GM19463 (cell line): ENCODE measurements around the gene PGP.

Source experiments
- ATAC-seq: cut with Tn5 transposase; IDR thresholded peaks from one replicate; pipeline ENCODE4 v1.9.1; 2021; ENCODE audit warnings: mild to moderate bottlenecking, moderate library complexity; ENCODE audit not compliant: unreplicated experiment

The PGP gene

GRCh38 chr16:2237493-2238149 is 23.0 kb upstream of the PGP start:
- ATAC-seq = no peak

- ATAC-seq = no peak
These were observed 22.5 kb upstream of the PGP start for GRCh38 chr16:2237102-2237482.

DNA sequence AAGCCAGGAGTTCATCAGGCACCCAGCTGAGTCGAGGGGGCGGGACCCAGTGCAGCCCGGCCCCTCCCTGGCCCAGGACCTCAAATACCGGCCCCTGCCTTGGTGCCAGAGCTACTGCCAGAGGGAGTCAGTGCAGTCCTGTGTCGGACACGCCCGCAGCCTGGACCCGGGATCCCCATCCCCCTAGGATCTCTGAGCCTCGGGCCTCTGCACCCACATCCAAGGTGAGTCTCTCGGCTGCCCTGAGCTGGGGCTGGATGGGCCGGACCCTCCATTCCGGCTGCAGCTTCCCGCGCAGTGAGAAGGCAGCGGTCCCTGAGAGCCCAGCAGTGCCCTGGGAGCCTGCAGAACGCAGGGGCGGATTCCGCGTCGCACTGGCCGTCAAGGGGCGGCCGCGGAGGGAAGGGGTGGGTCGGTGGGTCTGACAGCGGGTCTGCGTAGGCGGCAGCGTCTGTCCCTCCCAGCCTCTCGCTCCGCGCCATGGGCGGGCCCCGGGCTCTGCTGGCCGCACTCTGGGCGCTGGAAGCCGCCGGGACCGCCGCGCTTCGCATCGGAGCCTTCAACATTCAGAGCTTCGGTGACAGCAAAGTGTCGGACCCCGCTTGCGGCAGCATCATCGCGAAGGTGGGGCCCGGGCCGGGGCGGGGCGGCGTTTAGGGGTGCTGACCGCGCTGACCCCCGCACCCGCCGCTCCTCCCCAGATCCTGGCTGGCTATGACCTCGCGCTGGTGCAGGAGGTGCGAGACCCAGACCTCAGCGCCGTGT is 21.9 kb upstream of the PGP start, which contains the start of gene DNASE1L2:
Gene DNASE1L2 (plus strand): TSS at position 108 of the 765 bp plus-strand sequence. CDS start 373 bp downstream, at position 481.
- ATAC-seq = no peak

GRCh38 chr16:2235695-2236336 is 21.2 kb upstream of the PGP start:
- ATAC-seq = no peak

DNA sequence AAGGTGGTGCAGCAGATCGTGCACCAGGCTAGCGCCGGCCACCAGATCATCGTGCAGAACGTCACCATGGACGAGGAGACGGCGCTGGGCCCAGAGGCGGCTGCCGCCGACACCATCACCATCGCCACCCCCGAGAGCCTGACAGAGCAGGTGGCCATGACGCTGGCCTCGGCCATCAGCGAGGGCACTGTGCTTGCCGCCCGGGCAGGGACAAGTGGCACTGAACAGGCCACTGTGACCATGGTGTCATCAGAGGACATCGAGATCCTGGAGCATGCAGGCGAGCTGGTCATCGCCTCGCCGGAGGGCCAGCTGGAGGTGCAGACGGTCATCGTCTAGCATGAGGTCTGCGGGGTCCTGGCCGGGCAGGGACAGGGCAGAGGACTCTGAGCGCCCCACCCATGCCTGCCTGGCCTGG is 20.6 kb upstream of the PGP start:
- ATAC-seq = no peak

GRCh38 chr16:2234813-2235170 is 20.2 kb upstream of the PGP start:
- no peak for ATAC-seq

- no peak for ATAC-seq
These were observed 19.5 kb upstream of the PGP start for GRCh38 chr16:2233872-2234812.

GRCh38 chr16:2233046-2233775 is 18.6 kb upstream of the PGP start:
- ATAC-seq = no peak

DNA sequence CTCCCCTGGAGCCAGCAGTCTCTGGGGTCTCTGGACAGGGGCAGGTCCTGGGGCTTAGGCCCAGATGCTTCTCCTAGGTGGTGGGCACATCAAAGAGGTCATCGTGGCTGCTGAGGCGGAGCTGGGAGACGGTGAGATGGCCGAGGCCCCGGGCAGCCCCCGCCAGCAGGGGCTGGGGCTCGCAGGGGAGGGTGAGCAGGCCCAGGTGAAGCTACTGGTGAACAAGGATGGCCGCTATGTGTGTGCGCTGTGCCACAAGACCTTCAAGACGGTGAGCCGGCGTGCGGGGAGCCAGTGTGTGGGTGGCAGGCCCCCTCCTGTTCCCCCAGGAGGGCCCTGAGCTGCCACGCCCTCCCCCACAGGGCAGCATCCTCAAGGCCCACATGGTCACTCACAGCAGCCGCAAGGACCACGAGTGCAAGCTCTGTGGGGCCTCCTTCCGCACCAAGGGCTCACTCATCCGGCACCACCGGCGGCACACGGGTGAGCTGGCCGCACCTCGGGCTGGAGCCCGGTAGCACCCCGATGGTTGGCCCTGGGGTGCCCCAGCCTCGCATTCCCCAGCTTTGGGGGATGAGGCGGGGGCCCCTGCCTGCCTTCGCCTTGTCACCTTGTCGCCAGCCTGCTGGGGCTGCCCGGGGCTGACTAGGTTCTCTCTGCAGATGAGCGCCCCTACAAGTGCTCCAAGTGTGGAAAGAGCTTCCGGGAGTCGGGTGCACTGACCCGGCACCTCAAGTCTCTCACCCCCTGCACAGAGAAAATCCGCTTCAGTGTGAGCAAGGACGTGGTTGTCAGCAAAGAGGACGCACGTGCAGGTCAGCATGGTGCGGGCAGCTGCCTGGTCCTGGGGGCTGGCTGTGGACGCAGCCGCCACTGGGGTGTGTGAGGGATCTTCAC is 17.7 kb upstream of the PGP start:
- ATAC-seq = no peak

- no peak for ATAC-seq
These were observed 16.6 kb upstream of the PGP start for GRCh38 chr16:2231016-2231931.

DNA sequence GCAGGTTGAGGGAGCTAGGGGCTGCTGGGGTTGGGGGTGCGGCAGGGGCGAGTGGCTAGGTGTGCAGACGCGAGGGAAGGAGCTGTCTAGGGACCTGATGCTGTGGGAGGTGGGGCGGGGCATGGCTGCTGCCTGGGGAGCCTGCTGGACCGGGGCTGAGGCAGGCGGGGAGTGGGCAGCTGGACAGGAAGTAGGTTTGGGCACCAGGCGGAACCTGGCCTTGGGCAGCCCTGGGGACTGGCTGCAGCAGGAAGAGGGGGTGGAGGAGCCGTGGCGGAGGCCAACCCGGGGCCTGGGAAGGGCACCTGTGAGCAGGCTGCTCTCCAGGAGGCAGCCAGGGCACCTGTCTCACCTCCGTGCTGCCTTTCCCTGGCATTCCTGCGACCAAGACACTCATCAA is 15.7 kb upstream of the PGP start:
- no peak for ATAC-seq

DNA sequence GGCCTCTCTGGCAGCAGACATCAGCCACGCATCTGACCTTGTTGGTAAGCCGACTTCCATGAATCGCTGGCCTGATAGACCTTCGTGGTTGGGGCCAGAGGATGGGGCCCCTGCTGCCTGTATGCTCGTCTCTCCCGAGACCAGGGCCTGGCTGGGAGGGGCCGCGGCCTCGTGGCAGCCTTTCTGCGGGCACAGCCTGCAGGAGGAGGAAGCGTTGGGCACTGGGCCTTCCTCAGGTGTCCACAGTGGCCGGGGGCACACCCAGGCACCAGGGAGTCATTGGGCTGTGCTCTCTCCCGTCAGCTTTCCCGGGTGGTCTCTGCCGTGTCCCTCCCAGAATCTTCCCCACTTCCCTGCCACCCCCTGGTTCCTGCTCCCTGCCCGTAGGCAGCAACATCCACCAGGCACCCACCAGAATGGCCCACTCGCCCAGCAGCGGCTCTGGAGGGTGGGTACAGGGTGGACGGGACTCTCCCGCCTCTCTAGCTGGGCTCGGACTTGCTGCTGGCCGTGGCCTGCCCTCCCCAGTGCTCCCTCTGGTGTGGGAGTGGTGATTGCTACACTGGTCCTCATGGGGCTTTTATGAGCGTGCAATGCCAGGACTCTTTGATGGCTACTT is 15.1 kb upstream of the PGP start:
- ATAC-seq = no peak

DNA sequence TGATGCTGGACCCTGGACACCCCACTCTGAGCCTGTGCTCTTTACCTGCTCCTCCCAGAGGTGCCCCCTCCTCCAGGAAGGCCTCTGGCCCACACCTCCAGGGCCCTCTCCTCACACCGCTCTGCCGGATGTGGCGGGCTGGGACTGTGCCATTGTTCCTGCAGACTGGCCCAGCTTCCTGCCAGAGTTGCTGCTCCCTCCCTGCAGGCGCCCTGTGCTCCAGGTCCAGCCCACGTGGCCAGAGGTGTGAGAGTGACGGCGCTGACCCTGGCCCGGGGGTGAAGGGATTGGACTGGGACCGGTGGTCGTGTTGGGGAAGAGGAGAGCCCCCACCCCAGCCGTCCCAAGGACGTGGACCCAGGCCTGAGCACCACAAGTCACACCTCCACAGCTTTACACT is 14.5 kb upstream of the PGP start:
- ATAC-seq = no peak

- no peak for ATAC-seq
These were observed 13.7 kb upstream of the PGP start for GRCh38 chr16:2228161-2228824.

DNA sequence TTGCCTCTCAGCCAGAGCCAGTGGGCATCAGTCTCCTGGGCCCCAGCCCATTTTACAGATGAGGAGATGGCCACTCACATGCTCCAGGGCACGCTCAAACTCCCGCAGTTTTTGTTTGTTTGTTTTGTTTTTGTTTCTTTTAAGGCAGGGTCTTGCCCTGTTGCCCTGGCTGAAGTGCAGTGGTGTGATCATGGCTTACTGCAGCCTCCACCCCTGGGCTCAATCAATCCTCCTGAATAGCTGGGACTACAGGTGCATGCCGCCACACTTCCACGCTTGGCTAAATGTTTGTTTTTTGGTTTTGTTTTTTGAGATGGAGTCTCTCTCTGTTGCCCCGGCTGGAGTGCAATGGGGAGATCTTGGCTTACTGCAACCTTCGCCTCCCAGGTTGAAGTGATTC is 12.3 kb upstream of the PGP start:
- ATAC-seq = no peak

DNA sequence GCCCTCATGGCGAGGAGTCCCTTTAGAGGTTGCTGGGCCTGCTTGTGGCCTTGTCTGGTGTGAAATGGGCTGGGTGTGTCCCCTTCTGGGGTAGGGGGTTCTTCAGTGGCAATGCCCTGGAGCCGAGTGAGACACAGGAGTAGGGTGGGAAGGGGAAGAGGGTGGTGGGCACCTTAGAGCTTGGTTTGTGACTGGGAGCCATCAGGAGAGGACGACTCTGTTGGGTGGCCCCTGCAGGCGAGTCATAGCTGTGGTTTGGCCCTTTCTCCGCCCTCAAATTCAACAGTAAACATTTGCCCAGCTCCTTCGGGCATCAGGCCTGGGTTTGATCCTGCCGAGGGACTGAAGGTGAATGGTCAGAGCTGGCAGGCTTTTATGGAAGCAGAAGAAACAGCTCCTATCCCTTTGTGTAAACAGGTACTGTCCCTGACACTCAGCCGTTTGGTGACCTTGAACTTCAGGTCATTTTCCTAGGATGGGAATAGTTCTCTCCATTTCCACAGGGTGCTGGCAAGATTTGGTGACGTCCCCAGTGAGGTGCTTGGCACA is 11.7 kb upstream of the PGP start:
- no peak for ATAC-seq

DNA sequence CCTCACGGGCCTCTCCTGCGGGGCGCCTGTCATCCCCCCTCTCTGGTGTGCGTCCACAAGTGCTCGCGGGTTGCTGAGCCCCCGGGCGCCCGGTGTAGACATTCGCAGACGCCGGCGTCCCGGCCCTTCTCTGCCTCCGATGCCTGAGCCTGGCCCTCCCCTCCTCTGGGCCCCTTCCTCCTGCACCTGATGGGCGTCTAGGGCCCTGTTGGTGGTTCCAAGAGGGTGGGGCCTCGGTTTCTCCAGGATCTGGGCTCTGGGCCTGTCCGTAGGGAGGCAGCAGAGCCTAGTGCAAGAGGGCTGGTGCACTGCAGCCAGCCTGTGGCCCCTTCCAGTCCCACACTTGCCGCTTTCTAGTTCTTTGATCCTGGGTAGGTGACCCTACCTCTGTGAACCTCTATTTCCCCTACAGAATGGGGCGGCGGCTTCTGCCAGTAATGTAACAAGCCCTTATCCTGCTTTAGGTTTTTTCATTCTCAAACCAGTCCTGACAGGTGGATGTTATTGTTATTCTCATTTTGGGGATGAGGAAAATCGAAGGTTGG is 9.4 kb upstream of the PGP start:
- no peak for ATAC-seq
